ENCODE measurements around the gene DPP6.

- TF ChIP-seq EP300 (IDR thresholded peaks at IDR 0.05; ENCODE audit: borderline replicate concordance) (no peak), EGR1 (IDR thresholded peaks at IDR 0.05) (no peak), TAF1 (IDR thresholded peaks at IDR 0.05; ENCODE audit: low read depth) (no peak), CREB1 (IDR thresholded peaks at IDR 0.05; ENCODE audit: low read depth) (no peak), RAD21 (IDR thresholded peaks at IDR 0.05; ENCODE audit: low read depth) (no peak), CEBPB (IDR thresholded peaks at IDR 0.05) (no peak), TCF12 (IDR thresholded peaks at IDR 0.05; ENCODE audit: low read depth) (no peak), YY1 (IDR thresholded peaks at IDR 0.05; ENCODE audit: low read depth) (no peak)
- TF ChIP-seq, protein P1, sequence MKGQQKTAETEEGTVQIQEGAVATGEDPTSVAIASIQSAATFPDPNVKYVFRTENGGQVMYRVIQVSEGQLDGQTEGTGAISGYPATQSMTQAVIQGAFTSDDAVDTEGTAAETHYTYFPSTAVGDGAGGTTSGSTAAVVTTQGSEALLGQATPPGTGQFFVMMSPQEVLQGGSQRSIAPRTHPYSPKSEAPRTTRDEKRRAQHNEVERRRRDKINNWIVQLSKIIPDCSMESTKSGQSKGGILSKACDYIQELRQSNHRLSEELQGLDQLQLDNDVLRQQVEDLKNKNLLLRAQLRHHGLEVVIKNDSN (IDR thresholded peaks at IDR 0.05), result no peak
- TF ChIP-seq, protein P2, sequence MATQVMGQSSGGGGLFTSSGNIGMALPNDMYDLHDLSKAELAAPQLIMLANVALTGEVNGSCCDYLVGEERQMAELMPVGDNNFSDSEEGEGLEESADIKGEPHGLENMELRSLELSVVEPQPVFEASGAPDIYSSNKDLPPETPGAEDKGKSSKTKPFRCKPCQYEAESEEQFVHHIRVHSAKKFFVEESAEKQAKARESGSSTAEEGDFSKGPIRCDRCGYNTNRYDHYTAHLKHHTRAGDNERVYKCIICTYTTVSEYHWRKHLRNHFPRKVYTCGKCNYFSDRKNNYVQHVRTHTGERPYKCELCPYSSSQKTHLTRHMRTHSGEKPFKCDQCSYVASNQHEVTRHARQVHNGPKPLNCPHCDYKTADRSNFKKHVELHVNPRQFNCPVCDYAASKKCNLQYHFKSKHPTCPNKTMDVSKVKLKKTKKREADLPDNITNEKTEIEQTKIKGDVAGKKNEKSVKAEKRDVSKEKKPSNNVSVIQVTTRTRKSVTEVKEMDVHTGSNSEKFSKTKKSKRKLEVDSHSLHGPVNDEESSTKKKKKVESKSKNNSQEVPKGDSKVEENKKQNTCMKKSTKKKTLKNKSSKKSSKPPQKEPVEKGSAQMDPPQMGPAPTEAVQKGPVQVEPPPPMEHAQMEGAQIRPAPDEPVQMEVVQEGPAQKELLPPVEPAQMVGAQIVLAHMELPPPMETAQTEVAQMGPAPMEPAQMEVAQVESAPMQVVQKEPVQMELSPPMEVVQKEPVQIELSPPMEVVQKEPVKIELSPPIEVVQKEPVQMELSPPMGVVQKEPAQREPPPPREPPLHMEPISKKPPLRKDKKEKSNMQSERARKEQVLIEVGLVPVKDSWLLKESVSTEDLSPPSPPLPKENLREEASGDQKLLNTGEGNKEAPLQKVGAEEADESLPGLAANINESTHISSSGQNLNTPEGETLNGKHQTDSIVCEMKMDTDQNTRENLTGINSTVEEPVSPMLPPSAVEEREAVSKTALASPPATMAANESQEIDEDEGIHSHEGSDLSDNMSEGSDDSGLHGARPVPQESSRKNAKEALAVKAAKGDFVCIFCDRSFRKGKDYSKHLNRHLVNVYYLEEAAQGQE (IDR thresholded peaks at IDR 0.05; ENCODE audit: low read depth), result no peak
Measured at GRCh38 chr7:154373956-154374355, 321.8 kb downstream of the DPP6 start.

All from Ishikawa (cell line).